NCI-H460 (cell line): ENCODE results near the gene NDUFC2. TPM values are rescaled to one million over a fixed set of nuclear protein-coding genes. Genes with fewer than 3 reads are reported as not detected.
"Not testable (repeated sequence)": the region's sequence is repeated elsewhere in the genome, so short reads cannot be mapped to it uniquely, and the experiment has no call there.

ENCODE experiments used
- DNase-seq: peaks from one replicate; pipeline ENCODE4 v3.0.0-alpha.2; 2016; ENCODE audit warnings: low read depth; ENCODE audit errors: extremely low read depth
- polyA plus RNA-seq: library from polyadenylated mRNA; depleted of rRNA; stranded (reverse); fragments of >200 nt; gene quantifications from 2 replicates; pipeline ENCODE4 v1.2.3, GENCODE V29; 2014; cell fraction: nucleus; rRNA removed
- total RNA-seq: library from RNA; depleted of rRNA; stranded (reverse); fragments of >200 nt; shearing (Covaris generic); gene quantifications from 2 replicates; pipeline ENCODE4 v1.2.3, GENCODE V29; 2014; rRNA removed

Gene NDUFC2
- total RNA-seq, result 89.6 and 107 TPM in 2 replicates
- 21.5 and 63.6 TPM in 2 replicates for polyA plus RNA-seq

- peak; percentile 57 for DNase-seq
Observed at GRCh38 chr11:78079232-78080083, at the start of gene NDUFC2. Gene NDUFC2 (minus strand): TSS chr11:78079862. CDS start chr11:78079744, 118 bp downstream.

- no peak for DNase-seq
Observed at GRCh38 chr11:78127403-78127802, 47.7 kb upstream of the NDUFC2 start.

- DNase-seq, result no peak
Observed at GRCh38 chr11:78112582-78113275, 33.1 kb upstream of the NDUFC2 start.

DNA sequence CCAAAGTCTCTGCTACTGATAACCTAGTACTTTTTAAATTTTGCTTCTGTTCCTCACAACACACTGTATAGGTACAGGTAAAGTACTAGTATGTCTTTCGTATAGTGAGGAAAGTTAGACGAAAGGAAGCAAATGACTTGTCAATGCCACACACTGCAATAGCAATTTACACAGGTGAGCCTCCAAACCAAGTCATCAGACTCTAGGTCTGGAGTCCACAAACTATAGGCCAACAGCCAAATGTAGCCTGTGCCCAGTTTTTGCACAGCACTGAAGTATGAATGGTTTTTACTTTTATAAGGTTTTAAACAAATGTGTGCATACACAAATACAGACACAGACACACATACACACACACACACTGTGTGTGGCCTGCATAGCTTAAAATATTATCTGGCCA is 31.6 kb upstream of the NDUFC2 start:
- no peak for DNase-seq

DNA sequence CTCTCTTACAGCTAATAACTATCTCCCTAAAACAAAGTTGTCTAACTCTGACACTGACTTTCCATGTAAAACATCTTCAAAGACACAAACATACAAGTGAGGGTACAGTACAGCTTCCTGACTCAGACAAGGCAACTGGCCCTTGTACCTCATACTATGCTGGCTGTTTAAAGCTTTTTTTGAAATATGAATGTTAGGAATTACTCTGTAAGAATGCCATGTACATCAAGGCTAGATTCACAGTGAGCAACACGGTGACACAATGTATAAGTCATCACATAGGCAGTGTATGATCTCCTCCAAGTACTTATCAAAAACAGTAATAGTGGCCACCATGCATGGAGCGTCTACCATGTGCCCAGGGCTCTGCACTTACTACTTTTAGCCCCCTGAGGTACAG is 31.2 kb upstream of the NDUFC2 start:
- DNase-seq, result no peak

- DNase-seq, result no peak
Observed at GRCh38 chr11:78110351-78110750, 30.7 kb upstream of the NDUFC2 start.

DNA sequence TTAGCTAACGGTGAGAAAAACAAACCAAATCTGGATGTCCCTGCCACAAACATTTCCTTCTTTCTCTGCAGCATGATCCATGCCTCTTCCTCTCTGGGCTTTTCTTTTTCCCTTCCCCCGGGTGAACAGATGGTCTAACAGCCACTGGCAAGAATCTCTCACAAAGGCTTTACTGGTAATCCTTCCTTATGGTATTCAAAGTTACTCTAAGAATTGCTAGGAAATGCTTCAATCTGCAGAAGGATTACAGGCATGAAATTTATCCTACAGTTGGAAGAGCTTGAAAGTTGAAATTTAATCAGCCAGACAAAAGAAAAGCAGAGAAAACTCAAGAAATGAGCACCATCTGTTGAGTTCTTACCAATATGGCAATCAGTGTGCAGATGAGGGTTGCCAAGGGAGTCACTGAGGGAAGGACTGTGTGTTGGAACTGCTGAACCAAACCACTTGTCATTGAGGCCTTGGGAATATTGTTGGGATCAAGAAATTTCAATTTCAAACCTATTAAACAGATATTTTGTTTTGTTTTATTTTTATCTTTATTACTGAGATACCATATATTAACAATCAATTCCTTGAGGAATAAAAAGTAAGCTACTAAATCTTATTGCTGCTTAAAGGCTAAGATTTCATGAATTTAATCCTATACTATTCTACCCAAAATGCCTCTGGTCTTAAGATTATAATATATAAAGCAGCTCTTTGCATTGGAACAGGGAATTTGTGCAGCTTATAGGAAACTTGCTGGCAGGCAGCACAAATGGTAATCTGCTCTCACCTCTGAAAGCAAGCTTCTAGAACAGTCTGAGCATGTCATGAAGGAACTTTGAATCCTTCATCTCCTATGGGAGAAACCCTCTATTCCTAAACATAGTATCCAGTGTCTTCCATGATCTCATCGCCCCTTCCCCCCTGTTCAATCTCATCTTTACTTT is 29.7 kb upstream of the NDUFC2 start:
- DNase-seq, result no peak

GRCh38 chr11:78100676-78101472 is 21.2 kb upstream of the NDUFC2 start:
- DNase-seq, result no peak

DNA sequence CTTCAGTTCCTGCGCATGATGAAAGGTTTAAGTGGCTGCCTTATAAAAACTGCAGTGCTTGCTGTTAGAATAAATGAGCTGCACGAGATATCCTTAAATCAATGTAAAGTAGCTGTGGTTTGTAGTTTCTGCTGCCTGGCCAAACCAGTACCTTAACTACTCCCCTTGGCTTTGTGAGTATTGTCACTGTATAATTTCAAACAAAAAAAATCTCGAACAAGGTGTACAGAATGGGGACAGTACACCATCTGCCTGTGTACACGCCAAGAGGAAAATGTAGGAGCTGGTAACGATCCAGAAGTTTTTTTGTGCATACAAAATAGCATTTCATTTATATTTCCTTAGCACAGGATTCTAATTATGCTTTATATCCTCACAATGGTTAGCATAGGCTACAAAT is 20.6 kb upstream of the NDUFC2 start:
- DNase-seq, result no peak

- no peak for DNase-seq
Observed at GRCh38 chr11:78099666-78100065, 20.0 kb upstream of the NDUFC2 start.

GRCh38 chr11:78097666-78098385 is 18.2 kb upstream of the NDUFC2 start:
- DNase-seq, result no peak

DNA sequence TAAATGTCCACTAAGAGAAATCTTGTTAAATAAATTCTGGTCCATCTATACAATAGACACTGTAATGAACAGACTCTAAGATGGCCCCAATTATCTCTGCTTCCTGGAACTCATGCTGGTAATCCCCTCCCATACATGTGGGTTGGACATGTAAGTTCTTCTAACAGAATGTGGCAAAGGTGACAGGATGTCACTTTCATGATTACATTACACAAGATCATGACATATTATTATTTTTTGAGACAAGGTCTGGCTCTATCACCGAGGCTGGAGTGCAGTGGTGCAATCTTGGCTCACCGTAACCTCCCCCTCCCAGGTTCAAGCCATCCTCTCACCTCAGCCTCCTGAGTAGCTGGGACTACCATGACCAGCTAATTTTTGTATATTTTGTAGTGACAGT is 14.6 kb upstream of the NDUFC2 start:
- DNase-seq, result no peak

DNA sequence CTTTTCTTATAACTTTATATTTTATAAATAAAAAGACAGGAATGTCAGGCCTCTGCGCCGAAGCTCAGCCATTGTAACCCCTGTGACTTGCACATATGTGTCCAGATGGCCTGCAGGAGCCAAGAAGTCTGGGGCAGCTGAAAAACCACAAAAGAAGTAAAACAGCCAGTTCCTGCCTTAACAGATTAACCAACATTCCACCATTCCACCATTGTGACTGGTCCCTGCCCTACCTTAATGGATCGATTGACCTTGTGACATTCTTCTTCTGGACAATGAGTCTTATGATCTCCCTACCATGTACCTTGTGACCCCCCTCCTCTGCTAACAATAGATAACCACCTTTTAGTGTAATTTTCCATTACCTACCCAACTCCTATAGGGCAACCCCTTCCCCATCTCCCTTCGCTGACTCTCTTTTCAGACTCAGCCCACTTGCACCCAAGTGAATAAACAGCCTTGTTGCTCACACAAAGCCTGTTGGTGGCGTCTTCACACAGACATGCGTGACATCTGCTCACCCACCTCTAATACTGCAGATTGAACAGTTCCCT is 6.9 kb upstream of the NDUFC2 start:
- DNase-seq, result not testable (repeated sequence)

DNA sequence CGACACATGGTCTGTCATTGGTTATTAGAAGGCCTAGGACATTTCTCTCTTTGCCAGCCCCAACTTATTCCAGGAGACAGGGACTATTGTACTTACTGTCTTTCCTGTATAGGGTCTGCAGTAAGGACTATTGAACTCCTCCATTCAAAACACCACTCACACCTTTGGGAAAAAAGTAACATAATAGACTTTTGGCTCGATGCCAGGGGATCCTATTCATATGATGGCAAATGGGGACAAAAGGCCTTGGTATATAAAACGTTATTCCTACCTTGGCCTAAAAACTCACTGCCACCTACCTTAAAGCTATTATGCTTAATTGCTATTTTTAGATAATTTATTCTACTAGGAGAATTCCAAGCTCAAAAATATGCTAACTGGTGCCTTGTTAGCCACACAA is 6.3 kb upstream of the NDUFC2 start:
- no peak for DNase-seq

- not testable (repeated sequence) for DNase-seq
Observed at GRCh38 chr11:78084506-78084905, 4.8 kb upstream of the NDUFC2 start.

DNA sequence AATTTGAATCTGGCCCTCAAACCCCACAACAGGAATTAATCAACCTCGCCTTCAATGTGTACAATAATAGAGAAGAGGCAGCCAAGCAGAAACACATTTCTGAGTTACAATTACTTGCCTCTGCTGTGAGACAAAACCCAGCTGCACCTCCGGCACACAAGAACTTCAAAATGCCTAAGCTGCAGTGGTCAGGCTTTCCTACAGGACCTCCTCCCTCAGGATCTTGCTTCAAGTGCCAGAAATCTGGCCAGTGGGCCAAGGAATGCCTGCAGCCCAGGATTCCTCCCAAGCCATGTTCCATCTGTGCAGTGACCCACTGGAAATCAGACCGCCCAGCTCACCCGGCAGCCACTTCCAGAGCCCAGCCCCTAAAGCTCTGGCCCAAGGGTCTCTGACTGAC is 3.4 kb upstream of the NDUFC2 start:
- DNase-seq, result no peak

DNA sequence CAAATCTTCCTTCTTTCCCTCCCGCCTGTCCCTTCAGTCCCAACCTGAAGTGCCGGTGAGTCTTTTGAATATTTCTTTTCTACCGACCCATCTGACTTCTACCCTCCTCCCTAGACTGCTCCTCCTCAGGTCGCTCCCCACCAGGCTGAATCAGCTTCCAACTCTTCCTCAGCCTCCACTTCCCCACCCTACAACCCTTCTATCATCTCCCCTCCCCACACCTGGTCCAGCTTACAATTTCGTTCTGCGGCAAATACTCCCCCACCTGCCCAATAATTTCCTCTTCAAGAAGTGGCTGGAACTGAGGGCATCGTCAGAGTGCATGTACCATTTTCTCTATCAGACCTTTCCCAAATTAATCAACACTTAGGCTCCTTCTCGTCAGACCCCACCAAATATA is 2.5 kb upstream of the NDUFC2 start:
- no peak for DNase-seq

DNA sequence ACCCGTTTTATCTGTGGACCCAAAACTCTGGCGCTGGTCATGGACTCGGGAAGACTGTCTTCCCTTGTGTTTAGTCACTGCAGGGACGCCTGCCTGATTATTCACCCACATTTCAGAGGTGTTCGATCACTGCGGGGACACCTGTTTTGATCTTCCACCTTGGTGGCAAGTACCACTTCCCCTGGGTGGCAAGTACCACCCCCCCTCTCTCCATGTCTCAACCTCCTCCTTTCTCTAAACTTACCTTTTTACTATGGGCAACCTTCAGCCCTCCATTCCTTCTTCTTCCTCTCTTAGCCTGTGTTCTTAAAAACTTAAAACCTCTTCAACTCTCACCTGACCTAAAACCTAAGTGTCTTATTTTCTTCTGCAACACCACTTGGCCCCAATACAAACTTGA is 1.9 kb upstream of the NDUFC2 start:
- no peak for DNase-seq
